CD14-positive monocyte (primary cell): ENCODE data around the gene ABHD10. TPM values are rescaled to one million over a fixed set of nuclear protein-coding genes. Genes with fewer than 3 reads are reported as not detected.

Experiments
- DNase-seq, 3 donors: peaks; one replicate each; pipeline ENCODE4 v3.0.0-alpha.2; 2011 to 2022
- H2AFZ ChIP-seq: 2 replicates; pipeline ENCODE4 v1.6.0; 2012; ENCODE audit warnings: mild to moderate bottlenecking, low read depth, low read length, inconsistent platforms; ENCODE audit not compliant: insufficient read depth, poor library complexity, severe bottlenecking
- H3K27ac ChIP-seq, 2 donors: 1 replicate in 1 of 2; 2 replicates in 1 of 2; pipeline ENCODE4 v1.5.1; 2012 to 2013; ENCODE audit warnings: low read length in 2 of 2, control low read depth in 1 of 2, inconsistent platforms in 1 of 2, low read depth in 1 of 2, mild to moderate bottlenecking in 1 of 2
- H3K27me3 ChIP-seq, 2 donors: one replicate each; pipeline versions ENCODE4 v1.6.0 to v1.6.1; 2011 to 2013; ENCODE audit warnings: low read length in 2 of 2; ENCODE audit not compliant: control insufficient read depth in 2 of 2, insufficient read depth in 2 of 2
- H3K36me3 ChIP-seq, 2 donors: replicated peaks in 1 of 2; 1 replicate in 1 of 2; 2 replicates in 1 of 2; pipeline versions ENCODE4 v1.5.1 to v1.6.1; 2012 to 2013; ENCODE audit warnings: low read length in 2 of 2, control low read depth in 1 of 2, inconsistent platforms in 1 of 2, mild to moderate bottlenecking in 1 of 2; ENCODE audit not compliant: insufficient read depth in 2 of 2, control insufficient read depth in 1 of 2
- H3K4me1 ChIP-seq, 2 donors: 1 replicate in 1 of 2; 2 replicates in 1 of 2; pipeline versions ENCODE4 v1.5.1 to v1.6.1; 2012 to 2013; ENCODE audit warnings: low read length in 2 of 2, control low read depth in 1 of 2, inconsistent platforms in 1 of 2, mild to moderate bottlenecking in 1 of 2, moderate library complexity in 1 of 2; ENCODE audit not compliant: insufficient read depth in 2 of 2, control insufficient read depth in 1 of 2
- H3K4me2 ChIP-seq: replicated peaks from 2 replicates; pipeline ENCODE3; 2012; ENCODE audit warnings: low read length, moderate library complexity, mild to moderate bottlenecking; ENCODE audit not compliant: poor library complexity, severe bottlenecking; ENCODE audit errors: extremely low read depth
- H3K4me3 ChIP-seq, 3 experiments: fragments of 200-600 bp in 1 of 3; sonication (generic) in 1 of 3; replicated peaks in 1 of 3; 1 replicate in 2 of 3; 2 replicates in 1 of 3; pipeline ENCODE4 v1.5.1; 2011 to 2013; ENCODE audit warnings: low read length in 3 of 3, mild to moderate bottlenecking in 3 of 3, control low read depth in 2 of 3, low read depth in 2 of 3, inconsistent platforms in 1 of 3, moderate library complexity in 1 of 3
- H3K79me2 ChIP-seq: 2 replicates; pipeline ENCODE4 v1.6.0; 2012; ENCODE audit warnings: mild to moderate bottlenecking, control low read depth, inconsistent platforms, low read length, moderate library complexity; ENCODE audit not compliant: insufficient read depth
- H3K9ac ChIP-seq: 2 replicates; pipeline ENCODE4 v1.6.0; 2017; ENCODE audit warnings: low read length, mild to moderate bottlenecking; ENCODE audit not compliant: insufficient read depth, poor library complexity, severe bottlenecking
- H3K9me3 ChIP-seq, 2 donors: replicated peaks in 1 of 2; 1 replicate in 1 of 2; 2 replicates in 1 of 2; pipeline versions ENCODE4 v1.5.1 to v1.6.1; 2012 to 2013; ENCODE audit warnings: low read length in 2 of 2, control low read depth in 1 of 2; ENCODE audit not compliant: control insufficient read depth in 1 of 2, insufficient read depth in 1 of 2
- H4K20me1 ChIP-seq: 2 replicates; pipeline ENCODE4 v1.6.0; 2012; ENCODE audit warnings: mild to moderate bottlenecking, low read length, control low read depth, moderate library complexity; ENCODE audit not compliant: insufficient read depth
- H3K27ac Mint-ChIP-seq, 7 donors: one replicate each; pipeline ENCODE4 v1.8.0; 2020; ENCODE audit warnings: mild to moderate bottlenecking in 7 of 7, mixed read lengths in 7 of 7, moderate library complexity in 6 of 7, inconsistent platforms in 2 of 7
- H3K27me3 Mint-ChIP-seq, 3 donors: one replicate each; pipeline ENCODE4 v1.8.0; 2021 to 2022; ENCODE audit warnings: low read depth in 3 of 3, mild to moderate bottlenecking in 3 of 3, mixed read lengths in 3 of 3, moderate library complexity in 3 of 3, inconsistent platforms in 1 of 3
- H3K36me3 Mint-ChIP-seq, 2 donors: one replicate each; pipeline ENCODE4 v1.8.0; 2020; ENCODE audit warnings: mixed read lengths in 2 of 2, inconsistent platforms in 1 of 2, mild to moderate bottlenecking in 1 of 2
- H3K4me1 Mint-ChIP-seq: one replicate; pipeline ENCODE4 v1.8.0; 2020; ENCODE audit warnings: mild to moderate bottlenecking, mixed read lengths
- H3K4me3 Mint-ChIP-seq, 2 donors: one replicate each; pipeline ENCODE4 v1.8.0; 2020; ENCODE audit warnings: mild to moderate bottlenecking in 2 of 2, mixed read lengths in 2 of 2, moderate library complexity in 1 of 2
- H3K9me3 Mint-ChIP-seq, 7 donors: one replicate each; pipeline ENCODE4 v1.8.0; 2020 to 2022; ENCODE audit warnings: mixed read lengths in 7 of 7, mild to moderate bottlenecking in 6 of 7, moderate library complexity in 6 of 7, inconsistent platforms in 2 of 7
- WGBS: methylation state at CpG from one replicate; pipeline ENCODE4 v1.1.5; 2013; ENCODE audit warnings: missing lambda C conversion rate; ENCODE audit not compliant: insufficient coverage; 5-methylcytosine and 5-hydroxymethylcytosine counted together
- intact Hi-C, 2 donors: fragments of 100-400 bp; cut with micrococcal nuclease; formaldehyde crosslinking; loops; one replicate each; pipeline versions ENCODE4 v1.15.0 to v1.15.1; 2023
- polyA plus RNA-seq, 3 donors: library from polyadenylated mRNA; depleted of rRNA in 1 of 3; unstranded in 2 of 3; stranded (reverse) in 1 of 3; fragments of 300-500 nt in 2 of 3; fragments of >200 nt in 1 of 3; fragmentation: Illumina TruSeq in 2 of 3; gene quantifications; 1 replicate in 2 of 3; 2 replicates in 1 of 3; pipeline ENCODE4 v1.2.3, GENCODE V29; 2012 to 2021
- TF ChIP-seq, protein P1 (sequence below): fragments of 200-600 bp; IDR thresholded peaks from one replicate; pipeline ENCODE4 v1.8.0; 2022; ENCODE audit warnings: antibody characterized with exemption, mild to moderate bottlenecking

The ABHD10 gene
- polyA plus RNA-seq, 3 donors: 15.2 to 22.3 (median 17.0) TPM

DNA sequence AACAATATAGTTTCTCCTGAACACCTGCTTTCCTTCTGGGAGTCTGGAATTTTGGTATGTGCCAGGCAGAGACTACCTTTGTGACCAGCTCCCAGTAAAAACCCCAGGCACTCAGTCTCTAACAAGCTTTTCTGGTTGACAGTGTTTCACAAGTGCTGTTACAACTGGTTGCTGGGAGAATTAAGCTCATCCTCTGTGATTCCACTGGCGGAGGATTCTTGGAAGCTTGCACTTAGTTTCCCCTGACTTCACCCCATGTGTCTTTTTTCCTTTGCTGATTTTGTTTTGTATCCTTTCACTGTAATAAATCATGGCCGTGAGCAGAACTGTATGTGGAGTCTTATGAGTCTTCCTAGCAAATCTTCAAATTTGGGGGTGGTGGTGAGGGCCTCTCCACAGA lies 14.2 kb downstream of the ABHD10 start:
- no CpG with 5 or more reads among the region's 2 CpGs for WGBS
- H4K20me1 ChIP-seq: peaks cover 26% of the 10 kb centered on the region
- intact Hi-C loops: no loop called here
- no peaks in the 10 kb centered on the region for H3K4me1 ChIP-seq
- DNase-seq: no peak
- H3K27me3 Mint-ChIP-seq: peaks cover 7 to 9% (median 8%) of the 10 kb centered on the region in 3 donors
- H3K4me3 Mint-ChIP-seq: no peak overlapping the region
- TF ChIP-seq, protein P1, sequence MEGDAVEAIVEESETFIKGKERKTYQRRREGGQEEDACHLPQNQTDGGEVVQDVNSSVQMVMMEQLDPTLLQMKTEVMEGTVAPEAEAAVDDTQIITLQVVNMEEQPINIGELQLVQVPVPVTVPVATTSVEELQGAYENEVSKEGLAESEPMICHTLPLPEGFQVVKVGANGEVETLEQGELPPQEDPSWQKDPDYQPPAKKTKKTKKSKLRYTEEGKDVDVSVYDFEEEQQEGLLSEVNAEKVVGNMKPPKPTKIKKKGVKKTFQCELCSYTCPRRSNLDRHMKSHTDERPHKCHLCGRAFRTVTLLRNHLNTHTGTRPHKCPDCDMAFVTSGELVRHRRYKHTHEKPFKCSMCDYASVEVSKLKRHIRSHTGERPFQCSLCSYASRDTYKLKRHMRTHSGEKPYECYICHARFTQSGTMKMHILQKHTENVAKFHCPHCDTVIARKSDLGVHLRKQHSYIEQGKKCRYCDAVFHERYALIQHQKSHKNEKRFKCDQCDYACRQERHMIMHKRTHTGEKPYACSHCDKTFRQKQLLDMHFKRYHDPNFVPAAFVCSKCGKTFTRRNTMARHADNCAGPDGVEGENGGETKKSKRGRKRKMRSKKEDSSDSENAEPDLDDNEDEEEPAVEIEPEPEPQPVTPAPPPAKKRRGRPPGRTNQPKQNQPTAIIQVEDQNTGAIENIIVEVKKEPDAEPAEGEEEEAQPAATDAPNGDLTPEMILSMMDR: no peak
- H3K4me3 ChIP-seq: no peak overlapping the region
- no peak overlapping the region for H3K4me2 ChIP-seq
- H3K36me3 ChIP-seq: peaks cover 44 to 48% of the 10 kb centered on the region in 2 donors
- no peak overlapping the region for H3K27ac Mint-ChIP-seq
- peaks cover 0 to 2% (median 0%) of the 10 kb centered on the region in 7 donors for H3K9me3 Mint-ChIP-seq
- no peaks in the 10 kb centered on the region for H3K4me1 Mint-ChIP-seq
- H3K9me3 ChIP-seq: no peaks in the 10 kb centered on the region
- no peak overlapping the region for H3K9ac ChIP-seq
- peaks cover 0 to 7% of the 10 kb centered on the region in 2 donors for H3K27me3 ChIP-seq
- H3K27ac ChIP-seq: no peak overlapping the region
- H2AFZ ChIP-seq: no peak overlapping the region
- peaks cover 7% of the 10 kb centered on the region for H3K79me2 ChIP-seq
- H3K36me3 Mint-ChIP-seq: peaks cover 30 to 33% of the 10 kb centered on the region in 2 donors

DNA sequence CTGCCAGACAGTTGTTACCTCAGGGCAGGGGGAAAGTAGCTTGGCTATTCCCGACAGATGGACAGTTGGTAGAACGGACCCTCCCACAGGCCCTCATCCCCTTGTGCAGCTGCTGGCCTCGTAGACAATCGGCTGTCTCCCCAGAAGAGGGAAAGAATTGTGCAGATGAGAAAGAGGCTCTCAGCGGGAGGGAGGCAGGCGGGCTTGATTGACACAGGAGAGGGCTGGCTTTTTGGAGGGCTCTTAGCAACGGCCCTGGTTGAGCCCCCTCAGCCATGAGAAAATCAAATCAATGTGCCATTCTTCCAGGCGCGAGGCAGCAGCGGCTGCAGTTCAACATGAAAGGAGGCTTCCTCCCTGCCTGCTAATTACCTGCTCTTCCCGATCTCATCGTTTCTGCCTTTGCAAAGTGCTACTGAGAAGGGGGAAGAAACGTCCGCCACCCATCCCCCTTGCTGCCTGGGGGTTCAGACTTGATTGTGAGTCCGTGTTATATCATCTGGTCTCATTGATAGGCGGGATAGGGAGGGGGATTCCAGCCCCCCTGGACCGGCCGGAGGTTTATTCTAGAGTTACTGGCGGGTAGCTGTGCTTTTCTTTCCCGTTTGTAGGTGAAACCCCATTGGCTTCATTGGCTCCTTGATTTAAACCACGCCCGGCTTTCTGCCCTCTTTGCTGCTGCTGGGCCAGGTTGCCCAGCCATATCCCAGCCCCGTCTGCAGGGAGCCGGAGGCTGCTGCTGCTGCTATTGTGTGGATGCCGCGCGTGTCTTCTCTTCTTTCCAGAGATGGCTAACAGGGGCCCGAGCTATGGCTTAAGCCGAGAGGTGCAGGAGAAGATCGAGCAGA lies 20.0 kb downstream of the ABHD10 start, which contains the start of gene TAGLN3:
Gene TAGLN3, plus strand, starts transcription at position 287 of the 848 bp plus-strand sequence. Its CDS starts 501 bp downstream, at position 788.
- peaks cover 11 to 12% of the 10 kb centered on the region in 2 donors for H3K4me1 ChIP-seq
- peaks cover 20% of the 10 kb centered on the region for H3K4me1 Mint-ChIP-seq
- H3K27me3 Mint-ChIP-seq: peaks cover 35 to 55% (median 42%) of the 10 kb centered on the region in 3 donors
- no peak within 1 kb of the TSS for H3K27ac Mint-ChIP-seq
- H3K36me3 ChIP-seq: peaks cover under 1 to 1% of the 10 kb centered on the region in 2 donors
- intact Hi-C loops: no loop called here
- peaks cover 0 to 3% (median 2%) of the 10 kb centered on the region in 7 donors for H3K9me3 Mint-ChIP-seq
- peak within 1 kb of the TSS; percentile 66 to 92 for H3K4me3 Mint-ChIP-seq
- H3K79me2 ChIP-seq: no peaks in the 10 kb centered on the region
- no peak for DNase-seq
- H3K4me2 ChIP-seq: peak within 1 kb of the TSS; percentile 60
- H2AFZ ChIP-seq: peak within 1 kb of the TSS; percentile 38
- H3K27me3 ChIP-seq: peaks cover 30 to 33% of the 10 kb centered on the region in 2 donors
- TF ChIP-seq, protein P1: no peak
- no peak within 1 kb of the TSS for H3K27ac ChIP-seq
- WGBS: 2% methylated on average over 19 of the region's 30 CpGs
- H4K20me1 ChIP-seq: no peaks in the 10 kb centered on the region
- peak within 1 kb of the TSS in 1 of 3 experiments; percentile 56 for H3K4me3 ChIP-seq
- peaks cover 0 to 5% of the 10 kb centered on the region in 2 donors for H3K9me3 ChIP-seq
- H3K36me3 Mint-ChIP-seq: peaks cover 0 to under 1% of the 10 kb centered on the region in 2 donors
- H3K9ac ChIP-seq: peak within 1 kb of the TSS; percentile 19
